ENCODE results near the gene LAIR1. TPM values are rescaled to one million over a fixed set of nuclear protein-coding genes. Genes with fewer than 3 reads are reported as not detected.

Gene LAIR1, protein sequence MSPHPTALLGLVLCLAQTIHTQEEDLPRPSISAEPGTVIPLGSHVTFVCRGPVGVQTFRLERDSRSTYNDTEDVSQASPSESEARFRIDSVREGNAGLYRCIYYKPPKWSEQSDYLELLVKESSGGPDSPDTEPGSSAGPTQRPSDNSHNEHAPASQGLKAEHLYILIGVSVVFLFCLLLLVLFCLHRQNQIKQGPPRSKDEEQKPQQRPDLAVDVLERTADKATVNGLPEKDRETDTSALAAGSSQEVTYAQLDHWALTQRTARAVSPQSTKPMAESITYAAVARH
- 0.08 to 0.12 TPM in 2 of 5 replicates, not detected in the others for total RNA-seq (2022; extraction: Qiagen RNA extraction; ENCODE audit: low read depth)

GRCh38 chr19:54364775-54365257 lies at the start of gene LAIR1:
Gene LAIR1, minus strand, starts transcription at chr19:54364931. Its CDS starts 127 bp downstream, at chr19:54364804.

GRCh38 chr19:54312436-54313377 lies 52.0 kb downstream of the LAIR1 start, which contains the start of gene LILRA5:
Gene LILRA5, minus strand, starts transcription at chr19:54313166. Its CDS starts 147 bp downstream, at chr19:54313019.

Other genes starting within 250 kb of the LAIR1 start
- 21.9 to 25.5 TPM (median 23.0 TPM) in 5 replicates for gene TFPT, start 249.3 kb downstream of the LAIR1 start, total RNA-seq (2022; extraction: Qiagen RNA extraction; ENCODE audit: low read depth)
- gene PRPF31, start 249.2 kb downstream of the LAIR1 start, total RNA-seq (2022; extraction: Qiagen RNA extraction; ENCODE audit: low read depth) = 112 to 122 TPM (median 116 TPM) in 5 replicates
- gene CNOT3, start 227.2 kb downstream of the LAIR1 start, total RNA-seq (2022; extraction: Qiagen RNA extraction; ENCODE audit: low read depth) = 60.9 to 77.0 TPM (median 70.0 TPM) in 5 replicates
- 6.7 to 9.8 TPM (median 9.1 TPM) in 5 replicates for gene LENG1, start 205.2 kb downstream of the LAIR1 start, total RNA-seq (2022; extraction: Qiagen RNA extraction; ENCODE audit: low read depth)
- gene TMC4, start 191.8 kb downstream of the LAIR1 start, total RNA-seq (2022; extraction: Qiagen RNA extraction; ENCODE audit: low read depth) = 0.24 to 1.5 TPM (median 1.3 TPM) in 5 replicates
- 126 to 174 TPM (median 157 TPM) in 5 replicates for gene MBOAT7, start 175.4 kb downstream of the LAIR1 start, total RNA-seq (2022; extraction: Qiagen RNA extraction; ENCODE audit: low read depth)
- 80.8 to 131 TPM (median 123 TPM) in 5 replicates for gene TSEN34, start 173.6 kb downstream of the LAIR1 start, total RNA-seq (2022; extraction: Qiagen RNA extraction; ENCODE audit: low read depth)
- 2,035 to 2,508 TPM (median 2,323 TPM) in 5 replicates for gene RPS9, start 164.1 kb downstream of the LAIR1 start, total RNA-seq (2022; extraction: Qiagen RNA extraction; ENCODE audit: low read depth)
- gene LILRB3, start 141.9 kb downstream of the LAIR1 start, total RNA-seq (2022; extraction: Qiagen RNA extraction; ENCODE audit: low read depth) = 0.05 to 0.11 TPM (median 0.06 TPM) in 3 of 5 replicates, not detected in the others
- 0.03 to 0.07 TPM in 2 of 5 replicates, not detected in the others for gene LILRA6, start 122.1 kb downstream of the LAIR1 start, total RNA-seq (2022; extraction: Qiagen RNA extraction; ENCODE audit: low read depth)
- 0.03 to 0.06 TPM in 2 of 5 replicates, not detected in the others for gene LILRB5, start 107.7 kb downstream of the LAIR1 start, total RNA-seq (2022; extraction: Qiagen RNA extraction; ENCODE audit: low read depth)
- gene LILRB2, start 83.8 kb downstream of the LAIR1 start, total RNA-seq (2022; extraction: Qiagen RNA extraction; ENCODE audit: low read depth) = 0.14 TPM in 1 of 5 replicates, not detected in the others
- gene LILRA5, start 51.8 kb downstream of the LAIR1 start, total RNA-seq (2022; extraction: Qiagen RNA extraction; ENCODE audit: low read depth) = not detected in 5 replicates
- gene LILRA4, start 25.8 kb downstream of the LAIR1 start, total RNA-seq (2022; extraction: Qiagen RNA extraction; ENCODE audit: low read depth) = not detected in 5 replicates
- 0.10 TPM in 1 of 5 replicates, not detected in the others for gene TTYH1, start 50.5 kb upstream of the LAIR1 start, total RNA-seq (2022; extraction: Qiagen RNA extraction; ENCODE audit: low read depth)
- 85.8 to 138 TPM (median 96.4 TPM) in 5 replicates for gene LENG8, start 84.3 kb upstream of the LAIR1 start, total RNA-seq (2022; extraction: Qiagen RNA extraction; ENCODE audit: low read depth)
- 4.6 to 7.5 TPM (median 6.5 TPM) in 5 replicates for gene LENG9, start 98.8 kb upstream of the LAIR1 start, total RNA-seq (2022; extraction: Qiagen RNA extraction; ENCODE audit: low read depth)
- gene CDC42EP5, start 108.4 kb upstream of the LAIR1 start, total RNA-seq (2022; extraction: Qiagen RNA extraction; ENCODE audit: low read depth) = not detected in 5 replicates
- not detected in 5 replicates for gene LAIR2, start 137.9 kb upstream of the LAIR1 start, total RNA-seq (2022; extraction: Qiagen RNA extraction; ENCODE audit: low read depth)
- not detected in 5 replicates for gene LILRA2, start 208.9 kb upstream of the LAIR1 start, total RNA-seq (2022; extraction: Qiagen RNA extraction; ENCODE audit: low read depth)
- gene LILRA1, start 228.7 kb upstream of the LAIR1 start, total RNA-seq (2022; extraction: Qiagen RNA extraction; ENCODE audit: low read depth) = not detected in 5 replicates